HEK293T (cell line): ENCODE measurements around the gene GLT8D2.

Experiments used
- CTCF ChIA-PET: fragments of 350-600 bp; formaldehyde crosslinking; extraction: SDS; loops from one replicate; lab custom pipeline; 2021; ENCODE audit warnings: antibody characterized with exemption, inconsistent platforms; lab: Yijun Ruan, JAX
- POLR2A ChIA-PET: fragments of 350-600 bp; formaldehyde crosslinking; extraction: SDS; loops from one replicate; lab custom pipeline; 2020; ENCODE audit warnings: antibody characterized with exemption, inconsistent platforms; lab: Yijun Ruan, JAX
- DNase-seq: peaks from one replicate; pipeline ENCODE4 v3.0.0; 2012; ENCODE audit warnings: mixed read lengths; ENCODE audit errors: extremely low spot score
- ARNT ChIP-seq: fragments of 450-650 bp; IDR thresholded peaks from 2 replicates; pipeline ENCODE4 v1.6.1; 2017; ENCODE audit warnings: mild to moderate bottlenecking
- BHLHE40 ChIP-seq: fragments of 450-650 bp; IDR thresholded peaks from 2 replicates; pipeline ENCODE4 v1.6.1; 2016; ENCODE audit warnings: mild to moderate bottlenecking, moderate library complexity, borderline replicate concordance
- ELF4 ChIP-seq: fragments of 450-650 bp; IDR thresholded peaks from 2 replicates; pipeline ENCODE4 v1.6.1; 2017; ENCODE audit warnings: antibody characterized with exemption
- FOXK2 ChIP-seq: fragments of 450-650 bp; IDR thresholded peaks from 2 replicates; pipeline ENCODE4 v1.6.1; 2016; ENCODE audit warnings: mild to moderate bottlenecking
- FOXM1 ChIP-seq: fragments of 450-650 bp; IDR thresholded peaks from 2 replicates; pipeline ENCODE4 v1.6.1; 2017; ENCODE audit warnings: mild to moderate bottlenecking, borderline replicate concordance
- HDGF ChIP-seq: fragments of 450-650 bp; IDR thresholded peaks from 2 replicates; pipeline ENCODE4 v1.6.1; 2017; ENCODE audit warnings: antibody characterized with exemption, borderline replicate concordance
- NFRKB ChIP-seq: fragments of 450-650 bp; IDR thresholded peaks from 2 replicates; pipeline ENCODE4 v1.6.1; 2016; ENCODE audit warnings: mild to moderate bottlenecking, moderate library complexity
- SUZ12 ChIP-seq: fragments of 450-650 bp; IDR thresholded peaks from 2 replicates; pipeline ENCODE4 v1.6.1; 2016; ENCODE audit warnings: mild to moderate bottlenecking
- ZNF384 ChIP-seq: fragments of 450-650 bp; IDR thresholded peaks from 2 replicates; pipeline ENCODE4 v1.6.1; 2016
- TF ChIP-seq, protein P1 (sequence below): fragments of 450-650 bp; IDR thresholded peaks from 2 replicates; pipeline ENCODE4 v1.6.1; 2016

GLT8D2 gene

GRCh38 chr12:103947871-103948555 lies 102.0 kb downstream of the GLT8D2 start:
- TF ChIP-seq, protein P1, sequence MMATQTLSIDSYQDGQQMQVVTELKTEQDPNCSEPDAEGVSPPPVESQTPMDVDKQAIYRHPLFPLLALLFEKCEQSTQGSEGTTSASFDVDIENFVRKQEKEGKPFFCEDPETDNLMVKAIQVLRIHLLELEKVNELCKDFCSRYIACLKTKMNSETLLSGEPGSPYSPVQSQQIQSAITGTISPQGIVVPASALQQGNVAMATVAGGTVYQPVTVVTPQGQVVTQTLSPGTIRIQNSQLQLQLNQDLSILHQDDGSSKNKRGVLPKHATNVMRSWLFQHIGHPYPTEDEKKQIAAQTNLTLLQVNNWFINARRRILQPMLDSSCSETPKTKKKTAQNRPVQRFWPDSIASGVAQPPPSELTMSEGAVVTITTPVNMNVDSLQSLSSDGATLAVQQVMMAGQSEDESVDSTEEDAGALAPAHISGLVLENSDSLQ = no peak
- no peak for TF ChIP-seq ARNT
- TF ChIP-seq NFRKB = no peak
- no peak for TF ChIP-seq ZNF384
- TF ChIP-seq FOXK2 = no peak
- no peak for TF ChIP-seq FOXM1
- no peak for TF ChIP-seq HDGF
- no peak for TF ChIP-seq SUZ12
- no peak for TF ChIP-seq BHLHE40
- DNase-seq = no peak
- POLR2A ChIA-PET = interaction anchor here (2.4 kb wide), 1 partner anchor 18 kb away, joined by 11 read pairs; the partner anchor contains the start of gene TDG
- CTCF ChIA-PET = no interaction called here

DNA sequence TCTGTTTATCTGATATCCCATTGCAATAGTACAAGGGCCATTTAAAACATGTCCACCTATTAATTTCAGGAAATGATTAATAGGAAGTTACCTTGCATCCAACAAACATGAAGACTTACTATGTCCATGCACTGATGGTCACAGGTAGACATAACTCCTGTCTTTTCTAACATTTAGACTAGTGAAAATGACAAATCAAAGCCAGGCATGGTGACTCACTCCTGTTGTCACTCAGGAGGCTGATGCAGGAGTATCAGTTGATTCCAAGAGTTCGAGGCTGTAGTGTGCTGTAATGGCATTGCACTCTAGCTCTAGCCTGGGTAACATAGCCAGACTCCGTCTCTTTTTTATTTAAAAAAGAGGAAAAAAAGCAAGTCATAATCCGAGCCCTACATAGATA lies 105.0 kb downstream of the GLT8D2 start:
- ChIA-PET CTCF (interaction anchor here (0.6 kb wide), 1 partner anchor 74 kb away, joined by 8 read pairs; no protein-coding TSS in a partner anchor), POLR2A (interaction anchor here (1.4 kb wide), 1 partner anchor 15 kb away, joined by 6 read pairs; the partner anchor contains the start of gene HSP90B1)
- no peak for DNase-seq
- TF ChIP-seq ELF4 (0 out of 2 replicates have a peak, but pooled peaks have one; percentile 14), NFRKB (no peak)
